ENCODE measurements around the gene VDR. TPM values are rescaled to one million over a fixed set of nuclear protein-coding genes. Genes with fewer than 3 reads are reported as not detected.
A peak's percentile ranks its signal among the peaks of the same experiment; 100 is the strongest.
"Not testable (repeated sequence)": the region's sequence is repeated elsewhere in the genome, so short reads cannot be mapped to it uniquely, and the experiment has no call there.

Gene VDR
- total RNA-seq, 3 donors from 2014 or later: 83.5 to 95.1 (median 87.3) TPM

DNA sequence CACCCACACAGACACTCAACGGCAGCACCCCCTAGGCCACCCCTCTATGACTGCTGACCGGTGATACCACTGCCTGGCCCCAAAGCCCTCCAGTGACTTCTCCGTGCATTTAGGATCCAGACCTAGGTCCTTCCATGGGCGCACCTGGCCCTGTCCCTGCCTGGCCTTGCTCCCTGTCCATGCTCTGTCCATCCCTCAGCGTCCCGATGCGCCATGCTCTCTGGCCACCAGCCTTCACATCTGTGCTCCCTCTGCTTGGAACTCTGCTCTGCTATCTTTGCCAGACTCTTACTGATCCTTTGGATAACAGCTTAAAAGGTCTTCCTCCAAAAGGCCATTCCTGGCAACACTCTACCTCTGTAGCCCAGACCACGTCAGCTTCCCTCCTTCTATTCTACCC lies 59.7 kb downstream of the VDR start:
- ATAC-seq (no peak), DNase-seq (no peak)
- peaks cover 19% of the 10 kb centered on the region for H3K36me3 Mint-ChIP-seq (ENCODE audit: insufficient read depth)
- no peak overlapping the region for H3K4me3 Mint-ChIP-seq
- no peaks in the 10 kb centered on the region for H3K27me3 Mint-ChIP-seq (ENCODE audit: low read depth)
- no peaks in the 10 kb centered on the region for H3K9me3 Mint-ChIP-seq
- no peaks in the 10 kb centered on the region for H3K4me1 Mint-ChIP-seq (ENCODE audit: low read depth)

DNA sequence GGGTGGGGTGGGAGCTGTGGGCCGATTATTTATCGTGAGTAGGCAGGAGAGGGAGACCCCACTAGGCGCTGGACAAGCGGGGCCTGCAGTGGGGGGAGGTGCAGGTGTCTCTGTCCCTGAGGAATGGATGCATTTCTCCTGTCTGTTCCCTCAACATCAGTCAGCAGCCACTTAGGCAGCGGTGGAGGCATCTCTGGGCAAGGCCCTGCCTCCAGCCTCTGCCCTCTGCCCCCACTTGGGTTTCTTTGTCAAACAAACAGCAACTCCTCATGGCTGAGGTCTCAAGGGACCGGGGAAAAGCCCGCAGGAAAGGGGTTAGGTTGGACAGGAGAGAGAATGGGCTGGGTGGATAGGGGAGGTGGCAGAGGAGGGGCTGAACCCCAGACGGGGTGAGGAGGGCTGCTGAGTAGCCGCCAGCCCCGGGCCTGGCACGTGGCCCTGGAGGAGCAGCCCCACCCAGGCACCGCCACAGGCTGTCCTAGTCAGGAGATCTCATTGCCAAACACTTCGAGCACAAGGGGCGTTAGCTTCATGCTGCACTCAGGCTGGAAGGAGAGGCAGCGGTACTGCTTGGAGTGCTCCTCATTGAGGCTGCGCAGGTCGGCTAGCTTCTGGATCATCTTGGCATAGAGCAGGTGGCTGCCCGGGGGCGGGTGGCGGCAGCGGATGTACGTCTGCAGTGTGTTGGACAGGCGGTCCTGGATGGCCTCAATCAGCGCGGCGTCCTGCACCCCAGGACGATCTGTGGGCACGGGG lies 60.4 kb downstream of the VDR start:
- no peaks in the 10 kb centered on the region for H3K9me3 Mint-ChIP-seq
- no peaks in the 10 kb centered on the region for H3K27me3 Mint-ChIP-seq (ENCODE audit: low read depth)
- H3K4me3 Mint-ChIP-seq: no peak overlapping the region
- no peak for ATAC-seq
- H3K36me3 Mint-ChIP-seq (ENCODE audit: insufficient read depth): peaks cover 19% of the 10 kb centered on the region
- no peak for DNase-seq
- no peaks in the 10 kb centered on the region for H3K4me1 Mint-ChIP-seq (ENCODE audit: low read depth)

DNA sequence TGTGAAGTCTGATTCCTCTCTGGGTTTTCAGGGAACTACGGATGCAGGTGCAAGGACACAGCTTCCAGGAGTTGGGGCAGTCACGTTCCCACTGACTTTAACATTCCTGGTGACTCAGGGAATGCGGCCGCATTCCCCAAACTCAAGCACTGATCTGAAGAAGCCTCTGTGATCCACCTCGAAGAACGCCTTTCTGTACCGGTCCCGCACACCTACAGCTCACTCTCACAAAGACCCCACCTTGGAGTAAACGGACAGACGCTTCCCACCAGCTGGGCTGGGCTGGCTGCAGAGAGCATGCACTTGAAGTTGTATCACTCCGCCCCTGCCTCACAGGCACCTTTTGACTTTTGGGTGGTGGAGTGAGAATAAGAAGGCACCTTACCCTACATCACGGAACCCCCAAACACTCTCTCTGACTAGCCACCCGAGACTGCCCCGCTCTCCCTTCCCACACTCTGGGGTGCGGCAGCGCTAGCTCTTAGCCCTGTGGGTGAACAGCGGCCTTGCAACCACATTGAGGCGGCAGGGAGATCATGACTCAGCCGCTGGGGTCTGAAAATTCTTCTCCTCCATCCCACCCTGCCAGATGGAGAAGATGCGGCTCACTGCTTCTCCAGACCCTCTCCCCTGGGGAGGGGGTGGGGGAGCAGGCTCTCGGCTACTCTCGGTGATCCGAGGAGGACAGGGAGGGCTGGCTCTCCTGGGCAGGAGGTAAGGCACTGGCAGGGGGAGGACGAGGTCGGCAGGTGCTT lies 61.4 kb downstream of the VDR start:
- no peak overlapping the region for H3K4me3 Mint-ChIP-seq
- no peaks in the 10 kb centered on the region for H3K27me3 Mint-ChIP-seq (ENCODE audit: low read depth)
- ATAC-seq (no peak), DNase-seq (no peak)
- no peaks in the 10 kb centered on the region for H3K9me3 Mint-ChIP-seq
- H3K4me1 Mint-ChIP-seq (ENCODE audit: low read depth): peaks cover under 1% of the 10 kb centered on the region
- peaks cover 19% of the 10 kb centered on the region for H3K36me3 Mint-ChIP-seq (ENCODE audit: insufficient read depth)

DNA sequence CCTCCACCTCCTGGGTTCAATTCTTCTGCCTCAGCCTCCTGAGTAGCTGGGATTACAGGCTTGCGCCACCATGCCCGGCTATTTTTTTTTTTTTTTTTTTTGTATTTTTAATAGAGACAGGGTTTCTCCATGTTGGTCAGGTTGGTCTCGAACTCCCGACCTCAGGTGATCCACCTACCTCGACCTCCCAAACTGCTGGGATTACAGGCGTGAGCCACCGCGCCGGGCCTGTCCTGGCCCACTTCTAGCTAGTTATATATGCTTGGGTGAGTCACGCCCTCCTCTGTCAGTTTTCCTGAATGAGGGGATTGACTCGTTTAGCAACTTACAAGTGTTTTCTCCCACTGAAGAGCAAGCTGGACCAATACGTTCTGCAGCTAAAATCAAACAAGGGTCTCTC lies 62.3 kb downstream of the VDR start:
- not testable (repeated sequence) for H3K4me3 Mint-ChIP-seq; H3K9me3 Mint-ChIP-seq; H3K27me3 Mint-ChIP-seq (ENCODE audit: low read depth); H3K4me1 Mint-ChIP-seq (ENCODE audit: low read depth); ATAC-seq; DNase-seq
- H3K36me3 Mint-ChIP-seq (ENCODE audit: insufficient read depth): peaks cover 19% of the 10 kb centered on the region

DNA sequence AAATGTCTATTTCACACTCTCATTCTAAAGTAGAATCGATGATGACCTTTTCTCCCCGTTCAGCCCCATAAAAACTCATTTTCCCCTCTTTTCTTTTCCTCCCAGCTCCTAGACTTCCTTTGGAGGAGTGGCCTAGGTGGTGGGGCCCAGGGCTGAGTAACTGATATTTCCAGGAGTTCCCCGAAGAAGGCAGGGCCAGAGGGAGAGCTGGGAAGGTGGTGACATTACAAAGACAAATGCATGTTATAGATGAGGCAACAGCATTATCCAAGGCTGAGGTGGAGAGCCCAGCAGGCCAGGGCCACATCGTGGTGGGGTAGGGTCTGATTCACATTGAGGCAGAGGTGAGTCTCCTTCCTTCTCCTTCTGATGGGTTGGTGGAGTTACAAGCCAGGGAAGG lies 62.9 kb downstream of the VDR start:
- H3K36me3 Mint-ChIP-seq (ENCODE audit: insufficient read depth): peaks cover 14% of the 10 kb centered on the region
- no peak for ATAC-seq

DNA sequence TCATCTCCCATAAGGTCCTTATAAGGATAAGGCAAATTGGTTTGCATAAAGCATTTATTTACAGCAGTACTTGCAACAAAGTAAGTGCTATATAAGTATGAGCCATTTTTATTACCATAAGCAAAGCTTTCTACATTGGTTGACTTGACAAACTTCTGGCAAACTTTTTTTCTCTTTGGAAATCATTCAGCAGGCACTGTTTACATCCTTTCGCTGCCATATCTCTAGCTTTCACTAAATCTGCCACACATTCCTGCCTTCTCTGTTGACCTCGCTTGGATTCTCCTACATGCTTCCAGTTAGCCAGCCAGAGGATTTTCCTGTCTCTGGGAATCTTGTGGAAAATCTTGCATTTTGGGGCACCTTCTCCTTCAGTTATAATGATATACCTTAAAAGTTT lies 63.3 kb downstream of the VDR start:
- peaks cover 10% of the 10 kb centered on the region for H3K36me3 Mint-ChIP-seq (ENCODE audit: insufficient read depth)
- no peak for ATAC-seq
- H3K4me1 Mint-ChIP-seq (ENCODE audit: low read depth): peaks cover 16% of the 10 kb centered on the region
- no peak overlapping the region for H3K4me3 Mint-ChIP-seq
- no peaks in the 10 kb centered on the region for H3K9me3 Mint-ChIP-seq
- no peaks in the 10 kb centered on the region for H3K27me3 Mint-ChIP-seq (ENCODE audit: low read depth)
- no peak for DNase-seq

More for the DNA sequence above, 62.9 kb downstream of the VDR start:
- DNase-seq: no peak
- Mint-ChIP-seq H3K4me1 (ENCODE audit: low read depth) (peaks cover 13% of the 10 kb centered on the region), H3K9me3 (no peaks in the 10 kb centered on the region), H3K27me3 (ENCODE audit: low read depth) (no peaks in the 10 kb centered on the region), H3K4me3 (no peak overlapping the region)

DNA sequence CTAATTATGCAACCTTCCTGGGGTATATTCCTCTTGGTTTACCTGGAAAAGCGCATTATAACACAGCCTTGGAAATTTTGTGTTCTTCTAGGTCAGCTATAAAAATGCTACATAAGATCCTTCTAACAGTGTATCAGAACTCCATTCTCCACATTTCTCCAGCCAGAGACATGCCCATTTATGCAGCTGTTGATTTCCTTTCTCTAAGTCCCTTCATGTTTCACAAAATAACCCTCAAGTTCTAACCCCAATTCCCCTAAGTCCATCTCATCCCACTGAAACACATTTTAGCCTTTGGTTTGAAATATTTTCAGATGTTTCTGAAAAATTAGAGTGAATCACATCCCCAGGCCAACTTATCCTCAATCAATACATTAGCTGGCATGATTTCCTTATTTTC lies 64.2 kb downstream of the VDR start:
- peaks cover 25% of the 10 kb centered on the region for H3K4me1 Mint-ChIP-seq (ENCODE audit: low read depth)
- ATAC-seq: no peak
- H3K4me3 Mint-ChIP-seq: no peak overlapping the region

DNA sequence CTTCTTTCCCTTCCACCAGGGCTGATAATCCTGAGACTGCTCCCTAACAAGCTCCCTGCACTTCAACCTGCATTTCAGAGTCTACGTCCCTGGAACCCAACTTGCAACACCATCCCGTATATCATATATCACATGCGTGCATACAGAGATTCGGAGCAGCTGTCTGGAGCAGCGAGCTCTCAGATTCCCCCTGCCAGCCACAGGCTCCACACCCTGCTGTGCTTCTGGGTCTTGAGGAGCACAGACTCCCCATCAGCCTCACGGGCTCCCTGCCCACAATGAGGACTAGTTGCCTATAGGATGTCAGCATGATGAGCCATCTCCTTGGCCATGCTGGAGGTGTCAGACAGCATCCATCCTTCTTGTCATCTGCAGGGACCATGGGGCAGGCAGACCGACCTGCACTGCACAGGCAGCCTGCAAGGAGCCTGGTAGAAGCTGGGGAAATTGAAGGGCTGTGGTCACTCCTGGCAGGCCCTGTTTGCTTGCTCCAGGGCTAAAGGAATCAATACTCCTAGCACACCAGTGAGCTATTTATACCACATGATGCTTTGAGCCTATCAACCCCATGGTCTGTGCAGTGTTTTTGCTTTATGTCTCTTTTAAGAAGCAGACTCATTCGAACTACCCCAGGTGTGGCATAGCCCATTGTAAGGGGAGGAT lies 65.4 kb downstream of the VDR start:
- Mint-ChIP-seq H3K27me3 (ENCODE audit: low read depth) (no peaks in the 10 kb centered on the region), H3K9me3 (no peaks in the 10 kb centered on the region), H3K4me3 (no peak overlapping the region), H3K4me1 (ENCODE audit: low read depth) (peaks cover 37% of the 10 kb centered on the region), H3K36me3 (ENCODE audit: insufficient read depth) (peaks cover 3% of the 10 kb centered on the region)
- no peak for DNase-seq
- no peak for ATAC-seq

More for the DNA sequence above, 64.2 kb downstream of the VDR start:
- H3K27me3 Mint-ChIP-seq (ENCODE audit: low read depth): no peaks in the 10 kb centered on the region
- peaks cover 5% of the 10 kb centered on the region for H3K36me3 Mint-ChIP-seq (ENCODE audit: insufficient read depth)
- no peaks in the 10 kb centered on the region for H3K9me3 Mint-ChIP-seq
- DNase-seq: no peak

DNA sequence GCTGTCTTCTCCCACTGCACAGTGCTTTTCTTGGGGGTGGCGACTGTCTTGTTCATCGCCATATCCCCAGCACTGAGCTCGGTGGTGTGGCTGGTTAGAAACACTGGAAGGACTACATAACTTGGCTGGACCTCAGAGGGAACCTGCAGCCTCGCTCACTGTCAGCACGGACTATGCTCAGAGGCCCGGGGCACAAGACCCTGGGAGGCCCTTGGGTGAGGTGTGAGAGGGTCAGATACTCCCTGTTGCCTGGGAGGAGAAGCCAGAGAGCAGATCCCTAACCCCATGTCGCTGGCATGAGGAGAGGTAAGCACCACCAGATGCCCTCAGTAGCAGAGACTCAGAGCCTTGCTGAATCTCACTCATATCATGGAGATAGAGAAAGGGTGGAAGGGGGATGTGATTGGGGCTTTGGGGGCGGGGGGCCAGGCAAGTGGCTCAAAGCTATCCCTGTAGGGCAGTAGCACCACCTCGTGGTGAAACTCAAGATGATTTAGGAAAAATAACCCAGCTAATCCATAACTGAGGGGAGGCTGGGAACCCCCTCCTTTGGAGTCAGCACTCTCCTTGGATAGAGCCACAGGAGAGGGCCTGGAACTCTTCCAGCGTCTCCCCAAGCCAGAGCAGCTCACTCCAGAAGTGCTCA lies 66.4 kb downstream of the VDR start:
- DNase-seq (no peak), ATAC-seq (peak; percentile 34 to 37)
- Mint-ChIP-seq H3K9me3 (no peaks in the 10 kb centered on the region), H3K27me3 (ENCODE audit: low read depth) (no peaks in the 10 kb centered on the region), H3K4me3 (no peak overlapping the region), H3K4me1 (ENCODE audit: low read depth) (peaks cover 46% of the 10 kb centered on the region), H3K36me3 (ENCODE audit: insufficient read depth) (peaks cover 2% of the 10 kb centered on the region)

DNA sequence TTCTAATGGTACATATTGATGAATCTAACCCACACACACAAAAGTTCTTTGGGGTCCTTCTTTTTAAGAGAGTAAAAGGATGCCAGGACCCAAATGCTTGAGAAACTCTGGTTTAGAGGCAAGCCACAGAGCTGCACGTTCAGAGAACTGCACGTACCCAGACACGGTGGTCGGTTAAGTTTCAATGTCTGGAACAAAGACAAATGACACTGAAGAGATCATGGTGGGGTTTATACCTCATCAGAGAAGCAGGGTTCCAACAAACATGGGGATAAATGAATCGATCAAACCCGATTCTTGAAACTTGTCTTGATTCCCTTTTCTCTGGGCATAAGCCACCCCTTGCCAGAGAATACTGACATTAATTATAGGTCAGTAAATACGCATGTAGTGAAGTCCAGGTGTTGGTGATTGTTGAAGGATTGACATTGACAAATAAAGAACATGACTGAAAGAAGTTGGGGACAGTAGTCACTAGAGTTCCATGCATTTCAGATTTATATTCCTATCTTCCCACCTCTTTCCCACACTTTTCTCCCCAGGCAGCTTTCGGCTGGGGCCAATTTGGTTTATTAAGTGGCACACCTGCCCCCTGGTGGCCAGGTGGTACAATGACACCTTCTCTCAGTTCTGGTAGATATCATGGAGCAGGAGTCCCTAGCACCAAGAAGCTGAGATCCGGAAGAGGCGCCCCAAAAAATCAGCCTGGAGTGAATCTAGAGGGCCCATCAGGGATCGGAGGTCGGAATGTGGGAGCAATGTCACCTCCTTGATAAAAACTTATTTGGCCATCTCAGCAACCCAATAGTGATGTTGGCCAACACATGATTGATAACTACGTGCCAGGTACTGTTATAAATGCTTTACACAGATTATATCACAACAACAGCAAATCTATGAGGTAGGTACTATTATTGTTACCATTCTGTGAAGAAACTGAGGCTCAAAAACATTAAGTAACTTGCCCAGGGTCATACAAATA lies 67.3 kb downstream of the VDR start:
- Mint-ChIP-seq H3K27me3 (ENCODE audit: low read depth) (no peaks in the 10 kb centered on the region), H3K4me3 (no peak overlapping the region), H3K4me1 (ENCODE audit: low read depth) (peaks cover 55% of the 10 kb centered on the region), H3K9me3 (no peaks in the 10 kb centered on the region), H3K36me3 (ENCODE audit: insufficient read depth) (no peaks in the 10 kb centered on the region)
- DNase-seq: peak; percentile 65
- no peak for ATAC-seq

DNA sequence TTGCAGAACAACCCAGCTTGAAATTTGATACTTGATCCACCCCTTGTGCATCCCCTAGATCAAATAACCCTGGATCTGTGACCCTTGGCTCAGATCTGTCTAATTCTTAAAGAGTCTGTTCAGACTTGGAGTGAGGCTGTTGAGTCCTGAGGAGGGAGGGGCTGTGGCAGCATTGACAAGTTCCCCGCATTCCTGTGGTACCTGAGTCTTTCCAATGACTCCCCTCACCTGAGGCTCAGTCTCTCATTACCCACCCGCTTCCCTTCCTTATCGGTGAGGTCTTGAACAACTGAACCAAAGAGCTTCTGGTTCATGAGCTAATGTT lies 69.0 kb downstream of the VDR start:
- Mint-ChIP-seq H3K9me3 (no peaks in the 10 kb centered on the region), H3K4me3 (no peak overlapping the region), H3K27me3 (ENCODE audit: low read depth) (no peaks in the 10 kb centered on the region), H3K36me3 (ENCODE audit: insufficient read depth) (no peaks in the 10 kb centered on the region), H3K4me1 (ENCODE audit: low read depth) (peaks cover 71% of the 10 kb centered on the region)
- no peak for ATAC-seq
- DNase-seq: no peak

DNA sequence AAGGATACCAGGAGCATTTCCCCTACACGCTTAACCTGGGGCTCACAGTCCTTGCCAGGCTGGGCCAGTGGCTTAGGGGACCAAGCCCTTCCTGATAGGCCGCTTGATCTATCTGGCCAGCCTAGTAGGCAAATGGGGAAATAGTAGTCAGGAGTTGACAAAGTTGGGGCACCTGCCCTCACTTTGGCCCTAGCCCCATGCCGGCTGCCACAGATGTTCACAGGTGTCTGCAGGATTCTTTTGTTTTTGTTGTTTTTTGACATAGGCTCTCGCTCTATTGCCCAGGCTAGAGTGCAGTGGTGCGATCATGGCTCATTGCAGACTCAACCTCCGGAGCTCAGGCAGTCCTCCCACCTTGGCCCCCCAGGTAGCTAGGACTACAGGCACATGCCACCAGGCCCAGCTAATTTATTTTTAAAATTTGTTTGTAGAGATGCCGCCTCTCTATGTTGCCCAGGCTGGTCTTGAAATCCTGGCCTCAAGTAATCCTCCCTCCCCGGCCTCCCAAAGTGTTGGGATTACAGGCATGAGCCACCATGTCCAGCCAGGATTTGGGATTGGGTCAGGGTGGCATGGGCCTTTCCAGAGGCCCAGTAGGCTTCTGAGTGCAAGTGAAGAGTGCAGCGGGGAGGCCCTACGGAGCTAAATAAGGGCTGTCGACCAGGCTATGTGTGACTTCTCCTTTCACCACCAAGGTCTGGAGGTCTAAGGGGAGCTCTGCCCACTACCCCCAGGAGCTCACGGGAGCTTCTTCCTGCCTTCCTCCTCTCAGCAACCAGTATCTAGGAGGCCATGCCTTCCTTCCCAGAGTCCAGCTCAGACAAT lies 69.6 kb downstream of the VDR start:
- Mint-ChIP-seq H3K36me3 (ENCODE audit: insufficient read depth) (no peaks in the 10 kb centered on the region), H3K4me3 (no peak overlapping the region), H3K4me1 (ENCODE audit: low read depth) (peaks cover 76% of the 10 kb centered on the region), H3K27me3 (ENCODE audit: low read depth) (no peaks in the 10 kb centered on the region), H3K9me3 (no peaks in the 10 kb centered on the region)
- no peak for DNase-seq
- no peak for ATAC-seq

Data from activated T-cell treated with anti-CD3 and anti-CD28 coated beads, Interleukin-2, amount 50 U/mL, for 4 hours (primary cell).